PC-3 (cell line): ENCODE results near the gene CES3. TPM values are rescaled to one million over a fixed set of nuclear protein-coding genes. Genes with fewer than 3 reads are reported as not detected.

Experiments used
- ATAC-seq: fragments of 200-7000 bp; cut with Tn5 transposase; 2 replicates; pipeline ENCODE4 v1.9.1; 2020; ENCODE audit warnings: mild to moderate bottlenecking, moderate library complexity
- BruUV-seq: library from RNA; stranded (reverse); fragments of 400-500 nt; replicated peaks from 2 replicates; lab custom pipeline; 2021; lab: Mats Ljungman, UMichigan
- CTCF ChIA-PET: fragments of 300-600 bp; sonication (Branson Sonifier 250); formaldehyde crosslinking; loops from one replicate; lab custom pipeline; 2022; ENCODE audit warnings: antibody characterized with exemption; lab: Charles Lee
- POLR2A ChIA-PET: fragments of 300-600 bp; sonication (Branson Sonifier 250); formaldehyde crosslinking; loops from one replicate; lab custom pipeline; 2022; ENCODE audit warnings: antibody characterized with exemption; ENCODE audit not compliant: unreplicated experiment; lab: Charles Lee
- DNase-seq: peaks from one replicate; pipeline ENCODE4 v3.0.0-alpha.2; 2015
- H2AFZ ChIP-seq: fragments of 300-600 bp; sonication (generic); 2 replicates; pipeline ENCODE4 v1.6.0; 2016; ENCODE audit warnings: antibody characterized with exemption, low read length
- H3F3A ChIP-seq: fragments of 300-600 bp; sonication (generic); one replicate; pipeline ENCODE4 v1.6.0; 2017; ENCODE audit warnings: antibody characterized with exemption, low read length, control low read depth, mild to moderate bottlenecking; ENCODE audit not compliant: unreplicated experiment
- H3K27ac ChIP-seq: fragments of 300-600 bp; sonication (generic); 2 replicates; pipeline ENCODE4 v1.5.1; 2016; ENCODE audit warnings: mild to moderate bottlenecking, low read length
- H3K27me3 ChIP-seq: fragments of 300-600 bp; sonication (generic); 2 replicates; pipeline ENCODE4 v1.6.1; 2016; ENCODE audit warnings: low read length, mixed read lengths
- H3K36me3 ChIP-seq: fragments of 300-600 bp; sonication (generic); 2 replicates; pipeline ENCODE4 v1.6.1; 2016; ENCODE audit warnings: low read depth, mixed run types, low read length, mixed read lengths
- H3K4me1 ChIP-seq: fragments of 300-600 bp; sonication (generic); 2 replicates; pipeline ENCODE4 v1.5.1; 2016; ENCODE audit warnings: low read length; ENCODE audit not compliant: insufficient read depth
- H3K4me2 ChIP-seq: fragments of 300-600 bp; sonication (generic); 2 replicates; pipeline ENCODE4 v1.6.0; 2016; ENCODE audit warnings: low read length
- H3K4me3 ChIP-seq: fragments of 300-600 bp; sonication (generic); 2 replicates; pipeline ENCODE4 v1.5.1; 2016; ENCODE audit warnings: mild to moderate bottlenecking, low read length, mixed read lengths
- H3K79me2 ChIP-seq: fragments of 300-600 bp; sonication (generic); 2 replicates; pipeline ENCODE4 v1.6.1; 2017; ENCODE audit warnings: low read length, mixed read lengths
- H3K9ac ChIP-seq: fragments of 300-600 bp; sonication (generic); 2 replicates; pipeline ENCODE4 v1.6.0; 2016; ENCODE audit warnings: mild to moderate bottlenecking, low read length
- H3K9me2 ChIP-seq: fragments of 300-600 bp; sonication (generic); replicated peaks from 2 replicates; pipeline ENCODE4 v1.6.1; 2016; ENCODE audit warnings: mixed run types, low read length, mixed read lengths
- H3K9me3 ChIP-seq: fragments of 300-600 bp; sonication (generic); 2 replicates; pipeline ENCODE4 v1.6.1; 2016; ENCODE audit warnings: low read length, mixed read lengths
- H4K20me1 ChIP-seq: fragments of 300-600 bp; sonication (generic); 2 replicates; pipeline ENCODE4 v1.6.1; 2016; ENCODE audit warnings: low read length, mixed read lengths
- EZH2 ChIP-seq: fragments of 300-600 bp; sonication (generic); IDR thresholded peaks from one replicate; pipeline ENCODE4 v1.6.1; 2017; ENCODE audit warnings: antibody characterized with exemption, mild to moderate bottlenecking, low read length; ENCODE audit not compliant: unreplicated experiment
- EZH2phosphoT487 ChIP-seq: fragments of 300-600 bp; sonication (generic); IDR thresholded peaks from 2 replicates; pipeline ENCODE4 v1.6.1; 2018; ENCODE audit warnings: mild to moderate bottlenecking, antibody characterized with exemption, low read length, borderline replicate concordance
- intact Hi-C: fragments of 100-400 bp; cut with micrococcal nuclease; formaldehyde crosslinking; loops from 2 replicates; pipeline ENCODE4 v1.9.0; 2023
- total RNA-seq: library from RNA; depleted of rRNA; stranded (reverse); fragments of >200 nt; gene quantifications from 2 replicates; pipeline ENCODE4 v1.2.3, GENCODE V29; 2014
- TF ChIP-seq, protein P1 (sequence below): fragments of 300-600 bp; sonication (generic); conservative IDR thresholded peaks from 2 replicates; pipeline ENCODE4 v1.5.1; 2017; ENCODE audit warnings: antibody characterized with exemption, low read depth, mild to moderate bottlenecking, low read length

CES3 gene
- total RNA-seq, 1 experiment from 2014 or later: 0.26 TPM

DNA sequence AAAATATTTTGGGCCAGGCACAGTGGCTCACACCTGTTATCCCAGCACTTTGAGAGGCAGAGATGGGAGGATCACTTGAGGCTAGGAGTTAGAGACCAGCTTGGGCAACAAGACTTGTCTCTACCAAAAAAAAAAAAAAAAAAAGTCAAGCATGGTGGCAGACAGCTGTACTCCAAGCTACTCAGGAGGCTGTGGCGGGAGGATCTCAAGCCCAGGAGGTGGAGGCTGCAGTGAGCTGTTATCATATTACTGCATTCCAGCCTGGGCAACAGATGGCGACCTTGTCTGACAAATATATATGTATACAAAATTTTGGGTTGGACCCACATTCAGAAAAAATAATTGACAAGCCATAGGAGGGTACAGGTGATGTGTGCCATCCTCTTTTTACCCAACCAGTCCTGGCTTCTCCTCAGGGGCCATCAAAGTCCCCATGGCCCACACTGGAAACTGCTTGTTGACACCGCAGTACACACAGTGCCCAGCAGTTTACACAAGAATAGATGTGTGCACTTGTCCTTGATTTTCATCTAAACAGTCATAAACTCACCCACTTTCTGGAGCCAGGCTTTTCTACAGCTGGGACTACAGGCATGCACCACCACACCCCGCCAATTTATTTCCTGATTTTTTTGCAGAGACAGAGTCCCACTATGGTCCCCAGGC, 24.0 kb upstream of the CES3 start:
- H4K20me1 ChIP-seq: peaks cover 3% of the 10 kb centered on the region; the same call in 1 of the 2 replicates
- ATAC-seq (no peak), DNase-seq (no peak)
- H3K4me3 ChIP-seq: no peak overlapping the region
- no peak overlapping the region for H2AFZ ChIP-seq
- no peaks in the 10 kb centered on the region for H3K27me3 ChIP-seq
- peaks cover 10% of the 10 kb centered on the region; the same call in 1 of the 2 replicates for H3K4me1 ChIP-seq
- H3K4me2 ChIP-seq: no peak overlapping the region
- ChIA-PET POLR2A (no interaction called here), CTCF (interaction anchor here (0.6 kb wide), 2 partner anchors 274 to 532 kb away, joined by 3 to 5 read pairs; no protein-coding TSS in a partner anchor)
- BruUV-seq: no TSS peak
- intact Hi-C loops: no loop called here
- H3K9ac ChIP-seq: no peak overlapping the region
- TF ChIP-seq, protein P1, sequence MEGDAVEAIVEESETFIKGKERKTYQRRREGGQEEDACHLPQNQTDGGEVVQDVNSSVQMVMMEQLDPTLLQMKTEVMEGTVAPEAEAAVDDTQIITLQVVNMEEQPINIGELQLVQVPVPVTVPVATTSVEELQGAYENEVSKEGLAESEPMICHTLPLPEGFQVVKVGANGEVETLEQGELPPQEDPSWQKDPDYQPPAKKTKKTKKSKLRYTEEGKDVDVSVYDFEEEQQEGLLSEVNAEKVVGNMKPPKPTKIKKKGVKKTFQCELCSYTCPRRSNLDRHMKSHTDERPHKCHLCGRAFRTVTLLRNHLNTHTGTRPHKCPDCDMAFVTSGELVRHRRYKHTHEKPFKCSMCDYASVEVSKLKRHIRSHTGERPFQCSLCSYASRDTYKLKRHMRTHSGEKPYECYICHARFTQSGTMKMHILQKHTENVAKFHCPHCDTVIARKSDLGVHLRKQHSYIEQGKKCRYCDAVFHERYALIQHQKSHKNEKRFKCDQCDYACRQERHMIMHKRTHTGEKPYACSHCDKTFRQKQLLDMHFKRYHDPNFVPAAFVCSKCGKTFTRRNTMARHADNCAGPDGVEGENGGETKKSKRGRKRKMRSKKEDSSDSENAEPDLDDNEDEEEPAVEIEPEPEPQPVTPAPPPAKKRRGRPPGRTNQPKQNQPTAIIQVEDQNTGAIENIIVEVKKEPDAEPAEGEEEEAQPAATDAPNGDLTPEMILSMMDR: no peak
- TF ChIP-seq EZH2 (no peak), EZH2phosphoT487 (no peak)
- no peaks in the 10 kb centered on the region for H3K9me3 ChIP-seq
- no peaks in the 10 kb centered on the region for H3K9me2 ChIP-seq
- H3K36me3 ChIP-seq: no peaks in the 10 kb centered on the region
- no peak overlapping the region for H3K27ac ChIP-seq
- peaks cover 42% of the 10 kb centered on the region for H3K79me2 ChIP-seq
- H3F3A ChIP-seq: no peaks in the 10 kb centered on the region

DNA sequence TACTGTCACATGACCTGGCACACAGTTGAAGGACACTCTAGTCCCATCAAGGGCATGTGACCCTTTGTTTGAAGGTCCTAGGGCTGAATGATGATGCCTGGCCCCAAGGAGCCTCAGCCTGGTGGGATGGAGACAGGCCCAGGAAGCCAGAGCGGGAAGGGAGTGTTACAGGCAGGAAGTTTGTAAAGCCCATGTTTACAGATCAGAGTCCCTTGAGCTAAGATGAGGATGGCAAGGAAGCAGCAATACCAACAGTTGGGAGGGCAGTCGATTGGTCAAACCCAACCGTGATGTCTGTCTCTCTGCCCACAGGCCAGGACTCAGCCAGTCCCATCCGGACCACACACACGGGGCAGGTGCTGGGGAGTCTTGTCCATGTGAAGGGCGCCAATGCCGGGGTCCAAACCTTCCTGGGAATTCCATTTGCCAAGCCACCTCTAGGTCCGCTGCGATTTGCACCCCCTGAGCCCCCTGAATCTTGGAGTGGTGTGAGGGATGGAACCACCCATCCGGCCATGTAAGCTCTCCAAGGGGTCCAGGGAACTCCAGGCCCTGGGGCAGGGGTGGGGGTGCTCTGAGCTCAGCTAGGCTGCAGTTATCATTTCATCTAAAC, 23.2 kb upstream of the CES3 start:
- ChIA-PET CTCF (no interaction called here), POLR2A (no interaction called here)
- no peaks in the 10 kb centered on the region for H3F3A ChIP-seq
- H3K4me3 ChIP-seq: no peak overlapping the region
- ATAC-seq (no peak), DNase-seq (no peak)
- TF ChIP-seq, protein P1: no peak
- TF ChIP-seq EZH2phosphoT487: no peak
- peaks cover 10% of the 10 kb centered on the region; the same call in 1 of the 2 replicates for H3K4me1 ChIP-seq
- H3K9me3 ChIP-seq: no peaks in the 10 kb centered on the region
- H2AFZ ChIP-seq: no peak overlapping the region
- H3K9ac ChIP-seq: no peak overlapping the region
- no peak overlapping the region for H3K4me2 ChIP-seq
- no peaks in the 10 kb centered on the region for H3K27me3 ChIP-seq
- H3K9me2 ChIP-seq: no peaks in the 10 kb centered on the region
- intact Hi-C loops: no loop called here
- H3K79me2 ChIP-seq: peaks cover 38% of the 10 kb centered on the region
- no peak overlapping the region for H3K27ac ChIP-seq
- H4K20me1 ChIP-seq: peaks cover 3% of the 10 kb centered on the region; the same call in 1 of the 2 replicates
- BruUV-seq: no TSS peak
- no peaks in the 10 kb centered on the region for H3K36me3 ChIP-seq

DNA sequence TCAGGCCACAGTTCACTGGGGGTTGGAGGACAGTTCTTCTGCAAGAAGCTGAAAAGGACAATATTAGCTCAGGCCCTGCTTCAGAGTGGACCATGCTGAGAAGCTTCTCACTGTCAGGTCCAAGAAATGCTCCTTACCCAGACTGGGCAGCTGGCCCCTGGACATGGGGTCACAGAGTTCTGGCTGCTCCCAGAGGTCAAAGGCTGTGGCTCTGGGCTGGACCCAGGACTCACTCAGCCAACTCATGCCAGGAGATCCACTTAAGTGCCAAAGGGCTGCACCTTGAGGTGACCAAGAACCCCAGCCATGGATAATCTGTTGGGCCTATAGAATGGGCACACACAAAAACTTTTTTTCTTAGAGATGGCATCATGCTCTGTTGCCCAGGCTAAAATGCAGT, 21.7 kb upstream of the CES3 start:
- Histone ChIP-seq H3F3A (no peaks in the 10 kb centered on the region), H3K36me3 (no peaks in the 10 kb centered on the region), H3K27me3 (no peaks in the 10 kb centered on the region), H3K4me3 (no peak overlapping the region), H3K4me2 (no peak overlapping the region), H2AFZ (no peak overlapping the region), H3K4me1 (0 out of 2 replicates have a peak, but pooled peaks cover 4% of the 10 kb centered on the region), H4K20me1 (no peaks in the 10 kb centered on the region), H3K27ac (no peak overlapping the region), H3K79me2 (peaks cover 24% of the 10 kb centered on the region), H3K9me2 (no peaks in the 10 kb centered on the region), H3K9me3 (no peaks in the 10 kb centered on the region), H3K9ac (no peak overlapping the region)
- no TSS peak for BruUV-seq
- DNase-seq (no peak), ATAC-seq (no peak)
- intact Hi-C loops: no loop called here
- ChIA-PET POLR2A (no interaction called here), CTCF (no interaction called here)
- TF ChIP-seq, protein P1: no peak
- TF ChIP-seq EZH2phosphoT487 (no peak), EZH2 (no peak)
